Colonic mucosa (tissue), 4 donors: ENCODE measurements around the gene IL25. TPM values are rescaled to one million over a fixed set of nuclear protein-coding genes. Genes with fewer than 3 reads are reported as not detected.

Experiments
- DNase-seq: peaks from one replicate; pipeline ENCODE4 v3.0.0-alpha.2; 2020
- H3K27ac ChIP-seq: fragments of 200-600 bp; one replicate; pipeline ENCODE4 v1.8.0; 2021
- H3K27me3 ChIP-seq: fragments of 200-600 bp; one replicate; pipeline ENCODE4 v1.8.0; 2021
- H3K36me3 ChIP-seq: fragments of 200-600 bp; one replicate; pipeline ENCODE4 v1.8.0; 2021
- H3K4me1 ChIP-seq: fragments of 200-600 bp; one replicate; pipeline ENCODE4 v1.8.0; 2021; ENCODE audit warnings: mild to moderate bottlenecking
- H3K4me3 ChIP-seq: fragments of 200-600 bp; one replicate; pipeline ENCODE4 v1.8.0; 2021
- H3K9ac ChIP-seq, 2 donors: one replicate each; pipeline ENCODE4 v1.7.0; 2013; ENCODE audit warnings: control low read depth in 2 of 2, low read depth in 2 of 2, low read length in 2 of 2
- H3K9me3 ChIP-seq: fragments of 200-600 bp; one replicate; pipeline ENCODE4 v1.8.0; 2021
- intact Hi-C: fragments of 100-400 bp; cut with DNase I; formaldehyde crosslinking; loops from one replicate; pipeline ENCODE4 v1.14.1; 2022
- total RNA-seq, 2 donors: library from RNA; stranded (reverse); fragmentation: NEBNext Ultra II Directional in 1 of 2; extraction: Animal tissue kit (Norgen Biotek cat#: 25700) in 1 of 2; gene quantifications; one replicate each; pipeline ENCODE4 v1.2.1, GENCODE V29; 2021
- TF ChIP-seq, protein P1 (sequence below): fragments of 200-600 bp; IDR thresholded peaks from one replicate; pipeline ENCODE4 v1.8.0; 2022; ENCODE audit warnings: antibody characterized with exemption, mild to moderate bottlenecking
- donor health status: healthy.
- donor health status: DM: no; HTN: no; CAD: no.
- donor health status: DM: no; HTN: no; CAD: no.

The IL25 gene
- total RNA-seq, 2 donors from 2014 or later, result not detected

DNA sequence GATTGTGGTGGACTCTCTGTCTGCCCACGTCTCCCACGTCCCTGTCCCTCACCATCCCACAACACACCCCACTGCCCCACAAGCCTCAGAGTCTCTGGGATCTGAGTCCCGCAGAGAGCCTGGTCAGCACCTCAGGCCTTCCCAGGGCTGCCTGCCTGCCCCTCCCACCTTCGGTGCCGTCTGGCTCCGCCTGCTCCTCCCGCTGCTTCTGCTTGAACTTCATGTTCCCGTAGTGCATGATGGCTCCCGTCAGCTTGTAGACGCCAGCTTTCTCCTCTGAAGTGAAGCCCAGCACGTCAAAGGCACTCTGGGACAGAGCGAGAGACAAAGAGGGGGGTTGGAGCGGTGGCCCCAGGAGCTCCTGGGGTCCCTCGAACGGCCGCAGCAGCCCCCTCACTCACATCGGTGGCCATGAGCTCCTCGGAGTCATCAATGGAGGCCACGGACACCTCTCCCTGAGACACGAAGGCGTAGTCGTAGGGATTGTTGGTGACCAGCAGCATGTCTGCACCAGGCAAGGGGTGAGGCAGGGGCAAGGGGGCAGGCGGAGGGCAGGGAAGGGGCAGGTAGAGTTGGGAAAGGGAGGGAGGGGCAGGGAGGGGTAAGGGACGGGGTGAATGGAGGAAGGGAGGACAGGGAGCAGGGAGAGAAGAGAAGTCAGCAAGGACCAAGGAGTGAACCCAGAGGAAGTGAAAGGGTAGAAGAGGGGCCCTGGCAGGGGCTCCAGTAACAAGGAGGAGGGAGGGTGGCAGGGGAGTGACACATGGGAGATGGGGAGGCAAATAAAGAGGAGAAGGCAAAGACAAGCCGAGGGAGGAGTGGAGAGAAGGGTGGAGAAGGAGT lies 29.9 kb downstream of the IL25 start:
- Histone ChIP-seq H3K9me3 (no peaks in the 10 kb centered on the region), H3K27ac (no peak overlapping the region), H3K9ac (no peak overlapping the region), H3K4me3 (no peak overlapping the region), H3K4me1 (no peaks in the 10 kb centered on the region), H3K27me3 (no peaks in the 10 kb centered on the region), H3K36me3 (no peaks in the 10 kb centered on the region)
- no peak for DNase-seq
- TF ChIP-seq, protein P1, sequence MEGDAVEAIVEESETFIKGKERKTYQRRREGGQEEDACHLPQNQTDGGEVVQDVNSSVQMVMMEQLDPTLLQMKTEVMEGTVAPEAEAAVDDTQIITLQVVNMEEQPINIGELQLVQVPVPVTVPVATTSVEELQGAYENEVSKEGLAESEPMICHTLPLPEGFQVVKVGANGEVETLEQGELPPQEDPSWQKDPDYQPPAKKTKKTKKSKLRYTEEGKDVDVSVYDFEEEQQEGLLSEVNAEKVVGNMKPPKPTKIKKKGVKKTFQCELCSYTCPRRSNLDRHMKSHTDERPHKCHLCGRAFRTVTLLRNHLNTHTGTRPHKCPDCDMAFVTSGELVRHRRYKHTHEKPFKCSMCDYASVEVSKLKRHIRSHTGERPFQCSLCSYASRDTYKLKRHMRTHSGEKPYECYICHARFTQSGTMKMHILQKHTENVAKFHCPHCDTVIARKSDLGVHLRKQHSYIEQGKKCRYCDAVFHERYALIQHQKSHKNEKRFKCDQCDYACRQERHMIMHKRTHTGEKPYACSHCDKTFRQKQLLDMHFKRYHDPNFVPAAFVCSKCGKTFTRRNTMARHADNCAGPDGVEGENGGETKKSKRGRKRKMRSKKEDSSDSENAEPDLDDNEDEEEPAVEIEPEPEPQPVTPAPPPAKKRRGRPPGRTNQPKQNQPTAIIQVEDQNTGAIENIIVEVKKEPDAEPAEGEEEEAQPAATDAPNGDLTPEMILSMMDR, result no peak
- intact Hi-C loops, result no loop called here

DNA sequence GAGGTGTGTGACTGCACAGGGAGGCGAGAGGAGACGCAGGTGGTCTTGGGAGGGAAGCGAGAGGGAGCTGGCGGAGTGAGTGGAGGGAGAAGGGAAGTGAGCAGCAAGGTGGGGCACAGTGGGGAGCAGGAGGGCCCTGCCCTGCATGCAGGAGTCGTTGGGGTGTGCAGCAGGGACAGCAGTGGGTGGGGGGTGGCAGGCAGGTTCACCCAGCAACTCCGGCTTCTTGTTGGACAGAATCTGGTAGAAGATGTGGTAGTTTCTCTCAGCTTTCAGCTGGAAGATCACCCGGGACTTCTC lies 30.5 kb downstream of the IL25 start:
- H3K27me3 ChIP-seq, result no peaks in the 10 kb centered on the region
- intact Hi-C loops, result no loop called here

DNA sequence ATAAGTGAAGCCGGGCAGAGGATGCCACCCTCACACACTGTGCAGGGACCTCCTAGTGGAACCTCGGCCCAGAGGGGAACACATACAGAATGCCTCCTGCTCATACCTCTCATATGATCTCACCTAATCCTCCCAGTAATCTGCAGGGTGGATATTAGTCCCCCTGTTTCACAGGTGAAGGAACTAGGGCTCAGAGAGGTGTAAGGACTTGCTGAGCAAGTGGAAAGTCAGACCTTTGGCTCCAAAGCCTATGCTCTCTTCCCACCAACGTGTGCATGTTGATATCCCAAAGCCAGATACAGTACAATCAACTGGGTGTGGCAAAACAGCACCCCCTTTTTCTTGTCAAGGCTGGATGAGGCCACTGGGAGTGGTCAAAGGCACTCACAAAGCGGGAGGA lies 31.3 kb downstream of the IL25 start:
- no peaks in the 10 kb centered on the region for H3K27me3 ChIP-seq
- intact Hi-C loops, result no loop called here
- no peak overlapping the region for H3K27ac ChIP-seq
- H3K4me1 ChIP-seq, result no peaks in the 10 kb centered on the region
- H3K36me3 ChIP-seq, result no peaks in the 10 kb centered on the region
- H3K9me3 ChIP-seq, result no peaks in the 10 kb centered on the region
- DNase-seq, result no peak
- TF ChIP-seq, protein P1, result no peak
- H3K4me3 ChIP-seq, result no peak overlapping the region
- no peak overlapping the region for H3K9ac ChIP-seq

More for the DNA sequence above, 30.5 kb downstream of the IL25 start:
- no peak for DNase-seq
- Histone ChIP-seq H3K9me3 (no peaks in the 10 kb centered on the region), H3K36me3 (no peaks in the 10 kb centered on the region), H3K4me1 (no peaks in the 10 kb centered on the region), H3K4me3 (no peak overlapping the region), H3K27ac (no peak overlapping the region), H3K9ac (no peak overlapping the region)
- TF ChIP-seq, protein P1, result no peak

DNA sequence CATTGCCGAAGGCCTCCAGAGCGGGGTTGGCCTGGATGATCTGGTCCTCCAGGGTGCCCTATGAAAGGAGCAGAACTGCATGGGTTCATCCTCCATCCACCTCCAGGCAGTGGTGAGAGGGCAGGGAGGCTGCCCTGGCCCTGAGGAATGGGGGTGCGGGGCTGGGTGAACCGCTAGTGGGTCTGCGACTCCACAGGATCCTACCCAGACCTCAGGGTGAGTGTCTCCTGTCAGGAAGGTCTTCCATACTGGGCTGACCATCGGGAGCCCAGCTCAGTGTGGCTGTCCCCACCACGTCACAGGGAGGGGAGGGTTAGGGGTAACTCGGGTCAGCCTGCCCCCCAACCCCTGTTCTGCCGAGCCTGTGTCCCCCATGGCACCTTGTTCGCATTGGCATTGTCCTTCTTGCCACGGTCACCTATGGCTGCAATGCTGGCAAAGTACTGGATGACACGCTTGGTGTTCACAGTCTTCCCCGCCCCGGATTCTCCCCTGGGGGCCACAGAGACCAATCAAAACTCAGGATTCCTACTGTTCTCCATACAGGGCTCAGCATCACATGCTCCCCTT lies 31.8 kb downstream of the IL25 start:
- no peak for DNase-seq
- Histone ChIP-seq H3K9ac (no peak overlapping the region), H3K27me3 (no peaks in the 10 kb centered on the region)

DNA sequence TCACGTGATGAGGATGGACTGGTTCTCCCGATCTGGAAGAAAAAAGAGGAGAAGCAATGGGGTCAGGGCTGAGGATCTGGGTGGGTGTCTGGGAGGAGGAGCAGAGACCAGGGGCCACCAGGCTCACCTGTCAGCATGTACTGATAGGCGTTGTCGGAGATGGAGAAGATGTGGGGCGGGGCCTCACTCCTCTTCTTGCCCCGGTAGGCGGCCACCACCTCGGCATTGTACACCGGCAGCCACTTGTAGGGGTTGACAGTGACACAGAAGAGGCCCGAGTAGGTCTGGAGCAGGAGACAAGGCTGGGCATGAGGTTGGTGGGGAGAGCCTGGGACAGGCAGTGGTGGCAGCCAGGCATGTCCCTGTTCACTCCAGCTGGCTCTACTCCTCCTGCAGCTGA lies 32.5 kb downstream of the IL25 start:
- TF ChIP-seq, protein P1, result no peak
- H3K4me3 ChIP-seq, result no peak overlapping the region
- no peaks in the 10 kb centered on the region for H3K27me3 ChIP-seq
- intact Hi-C loops, result no loop called here
- H3K4me1 ChIP-seq, result no peaks in the 10 kb centered on the region
- no peak for DNase-seq
- no peaks in the 10 kb centered on the region for H3K36me3 ChIP-seq
- no peaks in the 10 kb centered on the region for H3K9me3 ChIP-seq
- no peak overlapping the region for H3K9ac ChIP-seq
- no peak overlapping the region for H3K27ac ChIP-seq

More for the DNA sequence above, 31.8 kb downstream of the IL25 start:
- Histone ChIP-seq H3K4me3 (no peak overlapping the region), H3K27ac (no peak overlapping the region), H3K36me3 (no peaks in the 10 kb centered on the region), H3K4me1 (no peaks in the 10 kb centered on the region), H3K9me3 (no peaks in the 10 kb centered on the region)
- intact Hi-C loops, result no loop called here
- TF ChIP-seq, protein P1, result no peak
